Upper lobe of right lung (tissue), 1 donor: Measurements from ENCODE around the gene TSEN34. TPM values are rescaled to one million over a fixed set of nuclear protein-coding genes. Genes with fewer than 3 reads are reported as not detected.
"Not testable (repeated sequence)": the region's sequence is repeated elsewhere in the genome, so short reads cannot be mapped to it uniquely, and the experiment has no call there.

Source experiments
- ATAC-seq: fragments of 200-7000 bp; cut with Tn5 transposase; one replicate; pipeline ENCODE4 v1.9.1; 2020; ENCODE audit warnings: mild to moderate bottlenecking, moderate library complexity
- DNase-seq: peaks from one replicate; pipeline ENCODE4 v3.0.0-alpha.2; 2020
- H3K27ac ChIP-seq: fragments of 200-600 bp; one replicate; pipeline ENCODE4 v1.8.0; 2022
- H3K27me3 ChIP-seq: fragments of 200-600 bp; one replicate; pipeline ENCODE4 v1.8.0; 2022; ENCODE audit warnings: mild to moderate bottlenecking
- H3K36me3 ChIP-seq: fragments of 200-600 bp; one replicate; pipeline ENCODE4 v1.8.0; 2022
- H3K4me1 ChIP-seq: fragments of 200-600 bp; one replicate; pipeline ENCODE4 v1.8.0; 2022
- H3K4me3 ChIP-seq: fragments of 200-600 bp; one replicate; pipeline ENCODE4 v1.8.0; 2022; ENCODE audit warnings: mild to moderate bottlenecking
- H3K9me3 ChIP-seq: fragments of 200-600 bp; one replicate; pipeline ENCODE4 v1.8.0; 2022
- intact Hi-C: fragments of 100-400 bp; cut with DNase I; formaldehyde crosslinking; loops from one replicate; pipeline ENCODE4 v1.11.0; 2022
- total RNA-seq: library from RNA; stranded (reverse); fragmentation: NEBNext Ultra II Directional; extraction: Animal tissue kit (Norgen Biotek cat#: 25700); gene quantifications from one replicate; pipeline ENCODE4 v1.2.1, GENCODE V29; 2021
- TF ChIP-seq, protein P1 (sequence below): fragments of 200-600 bp; IDR thresholded peaks from one replicate; pipeline ENCODE4 v1.8.0; 2022; ENCODE audit warnings: antibody characterized with exemption
- donor health status: DM: no; HTN: yes; CAD: no; lungs with severe emphysema.

The TSEN34 gene
- total RNA-seq, 1 donor from 2014 or later = 34.7 TPM

DNA sequence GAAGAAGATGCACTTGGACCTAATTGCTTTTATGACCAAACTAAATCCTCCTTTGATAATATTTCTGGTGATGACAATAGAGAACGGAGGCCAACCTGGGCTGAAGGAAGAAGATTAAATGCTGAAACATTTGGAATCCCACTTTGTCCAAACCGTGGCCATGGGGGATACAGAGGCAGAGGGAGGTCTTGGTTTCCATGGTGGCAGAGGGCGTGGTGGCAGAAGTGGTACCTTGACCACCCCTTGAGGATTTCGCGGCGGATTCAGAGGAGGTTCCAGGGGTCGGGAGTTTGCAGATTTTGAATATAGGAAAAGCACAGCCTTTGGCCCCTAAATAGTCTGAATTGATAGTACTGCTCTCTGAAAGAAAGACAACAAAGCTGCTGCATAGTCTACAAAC, 38.9 kb downstream of the TSEN34 start:
- Histone ChIP-seq H3K36me3 (no peaks in the 10 kb centered on the region), H3K4me3 (no peak overlapping the region), H3K27me3 (no peaks in the 10 kb centered on the region), H3K9me3 (no peaks in the 10 kb centered on the region), H3K27ac (no peak overlapping the region), H3K4me1 (no peaks in the 10 kb centered on the region)
- intact Hi-C loops = loop anchor here (5.0 kb wide), 1 partner anchor 63 kb away; no protein-coding TSS in a partner anchor
- TF ChIP-seq, protein P1, sequence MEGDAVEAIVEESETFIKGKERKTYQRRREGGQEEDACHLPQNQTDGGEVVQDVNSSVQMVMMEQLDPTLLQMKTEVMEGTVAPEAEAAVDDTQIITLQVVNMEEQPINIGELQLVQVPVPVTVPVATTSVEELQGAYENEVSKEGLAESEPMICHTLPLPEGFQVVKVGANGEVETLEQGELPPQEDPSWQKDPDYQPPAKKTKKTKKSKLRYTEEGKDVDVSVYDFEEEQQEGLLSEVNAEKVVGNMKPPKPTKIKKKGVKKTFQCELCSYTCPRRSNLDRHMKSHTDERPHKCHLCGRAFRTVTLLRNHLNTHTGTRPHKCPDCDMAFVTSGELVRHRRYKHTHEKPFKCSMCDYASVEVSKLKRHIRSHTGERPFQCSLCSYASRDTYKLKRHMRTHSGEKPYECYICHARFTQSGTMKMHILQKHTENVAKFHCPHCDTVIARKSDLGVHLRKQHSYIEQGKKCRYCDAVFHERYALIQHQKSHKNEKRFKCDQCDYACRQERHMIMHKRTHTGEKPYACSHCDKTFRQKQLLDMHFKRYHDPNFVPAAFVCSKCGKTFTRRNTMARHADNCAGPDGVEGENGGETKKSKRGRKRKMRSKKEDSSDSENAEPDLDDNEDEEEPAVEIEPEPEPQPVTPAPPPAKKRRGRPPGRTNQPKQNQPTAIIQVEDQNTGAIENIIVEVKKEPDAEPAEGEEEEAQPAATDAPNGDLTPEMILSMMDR = no peak
- DNase-seq (no peak), ATAC-seq (no peak)

GRCh38 chr19:54231077-54231931, 40.2 kb downstream of the TSEN34 start:
- H3K4me1 ChIP-seq = no peaks in the 10 kb centered on the region
- H3K27ac ChIP-seq = no peak overlapping the region
- no peak overlapping the region for H3K4me3 ChIP-seq
- DNase-seq = peak; percentile 93
- no peaks in the 10 kb centered on the region for H3K27me3 ChIP-seq
- intact Hi-C loops = loop anchor here (5.0 kb wide), 1 partner anchor 64 kb away; no protein-coding TSS in a partner anchor
- no peaks in the 10 kb centered on the region for H3K9me3 ChIP-seq
- TF ChIP-seq, protein P1 = peak; percentile 95
- no peaks in the 10 kb centered on the region for H3K36me3 ChIP-seq
- ATAC-seq = peak; percentile 99

DNA sequence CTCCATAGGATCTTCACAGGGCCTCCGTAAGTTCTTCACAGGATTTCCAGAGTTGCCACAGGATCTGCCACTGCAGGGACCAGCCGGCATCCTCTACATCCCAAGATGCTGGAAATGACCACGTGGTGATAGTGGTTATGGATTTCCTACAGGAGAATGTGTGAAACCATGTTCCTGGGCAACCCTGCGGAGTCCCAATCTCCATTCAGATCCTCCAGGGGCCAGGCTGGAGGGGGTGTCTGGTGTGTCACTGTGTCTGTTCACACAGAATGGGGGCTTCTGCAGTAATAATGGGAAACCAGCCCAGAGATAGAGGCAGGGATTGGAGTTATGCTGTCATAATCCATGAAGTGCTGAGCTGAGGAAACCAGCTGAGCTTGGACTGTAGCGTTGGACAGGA, 42.8 kb downstream of the TSEN34 start:
- DNase-seq = no peak

DNA sequence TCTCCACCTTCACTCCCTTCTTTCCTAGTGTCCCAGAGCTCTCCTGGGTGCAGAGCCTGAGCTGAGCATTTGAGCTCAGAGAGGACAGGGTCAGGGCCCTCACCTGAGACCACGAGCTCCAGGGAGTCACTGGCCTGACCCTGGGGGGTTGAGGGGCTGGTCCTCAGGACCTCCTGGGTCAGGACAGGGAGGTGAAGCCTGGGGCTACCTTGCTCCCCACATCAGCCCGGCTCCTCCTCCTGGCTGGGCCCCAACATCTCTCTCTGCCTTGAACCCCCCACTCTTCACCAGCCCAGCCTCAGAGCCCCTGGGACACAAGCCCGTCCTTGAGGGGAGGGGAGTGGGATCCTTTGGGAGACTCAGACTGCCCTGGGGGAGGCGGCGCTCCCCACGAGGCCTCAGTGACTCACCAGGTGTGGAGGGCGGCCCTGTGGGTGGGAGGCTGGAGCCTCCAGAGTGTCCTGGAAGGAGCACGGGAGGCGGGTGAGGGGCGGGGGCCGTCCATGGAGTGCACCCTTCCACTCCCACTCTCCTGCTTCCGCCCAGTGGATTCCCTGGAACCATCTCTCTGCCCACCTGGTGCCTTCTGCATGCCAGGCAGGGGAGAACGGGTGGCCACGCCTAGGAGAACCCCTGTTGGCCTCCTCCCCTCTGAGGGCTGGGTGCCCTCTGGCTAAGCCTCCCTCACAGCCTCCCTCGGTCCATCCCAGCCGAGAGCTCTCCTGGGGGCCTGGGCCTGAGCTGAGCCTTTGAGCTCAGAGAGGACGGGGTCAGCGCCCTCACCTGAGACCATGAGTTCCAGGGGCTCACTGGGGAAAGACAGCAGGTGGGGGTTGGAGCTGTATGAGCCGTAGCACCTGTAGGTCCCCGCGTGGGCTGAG, 48.6 kb downstream of the TSEN34 start:
- H3K27me3 ChIP-seq, H3K9me3 ChIP-seq, H3K4me1 ChIP-seq, intact Hi-C loops, H3K27ac ChIP-seq, H3K36me3 ChIP-seq, H3K4me3 ChIP-seq: not testable (repeated sequence)
- ATAC-seq (peak; percentile 26), DNase-seq (peak; percentile 56)

More for the DNA sequence above, 42.8 kb downstream of the TSEN34 start:
- Histone ChIP-seq H3K9me3 (no peaks in the 10 kb centered on the region), H3K36me3 (no peaks in the 10 kb centered on the region), H3K27me3 (no peaks in the 10 kb centered on the region), H3K27ac (no peak overlapping the region), H3K4me3 (no peak overlapping the region), H3K4me1 (no peaks in the 10 kb centered on the region)
- ATAC-seq = no peak
- intact Hi-C loops = loop anchor here (5.0 kb wide), 1 partner anchor 67 kb away; no protein-coding TSS in a partner anchor
- TF ChIP-seq, protein P1 = no peak

- H3K36me3 ChIP-seq, ATAC-seq, H3K4me1 ChIP-seq, intact Hi-C loops, H3K9me3 ChIP-seq, H3K4me3 ChIP-seq, H3K27me3 ChIP-seq, H3K27ac ChIP-seq: not testable (repeated sequence)
- peak; percentile 29 for DNase-seq
Observed at GRCh38 chr19:54240372-54241336, 49.5 kb downstream of the TSEN34 start.

- ATAC-seq, H3K4me3 ChIP-seq, H3K27me3 ChIP-seq, H3K36me3 ChIP-seq, DNase-seq, intact Hi-C loops, H3K4me1 ChIP-seq, H3K9me3 ChIP-seq, H3K27ac ChIP-seq: not testable (repeated sequence)
Observed at GRCh38 chr19:54242234-54242633, 51.1 kb downstream of the TSEN34 start.

DNA sequence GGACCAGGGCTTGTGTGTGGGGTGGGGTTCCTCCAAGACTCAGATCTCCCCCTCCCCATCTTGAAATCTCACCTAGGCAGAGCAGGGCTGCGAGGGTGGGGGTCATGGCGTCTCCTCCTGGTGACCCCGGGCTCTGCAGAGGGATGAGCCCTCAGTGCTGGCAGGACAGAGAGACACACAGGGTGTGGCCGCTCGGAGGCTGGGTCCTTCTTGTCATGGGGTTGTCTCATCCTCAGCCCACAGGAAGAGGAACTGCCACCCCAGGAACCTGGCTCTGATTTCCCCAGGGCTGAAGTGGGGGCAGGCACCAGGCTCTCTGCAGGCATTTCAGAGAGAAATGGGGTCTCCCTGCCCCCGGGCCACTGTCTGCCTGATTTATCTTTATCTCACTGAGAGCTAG, 51.5 kb downstream of the TSEN34 start, which contains the start of gene LILRA6:
LILRA6 (minus strand) TSS at position 145 of the 400 bp plus-strand sequence.
- H3K27me3 ChIP-seq, H3K27ac ChIP-seq, H3K4me3 ChIP-seq, H3K9me3 ChIP-seq, intact Hi-C loops, H3K36me3 ChIP-seq, H3K4me1 ChIP-seq: not testable (repeated sequence)
- ATAC-seq (peak; percentile 93), DNase-seq (peak; percentile 69)

GRCh38 chr19:54243809-54244208, 52.7 kb downstream of the TSEN34 start:
- H3K4me3 ChIP-seq, DNase-seq, H3K9me3 ChIP-seq, H3K36me3 ChIP-seq, H3K27me3 ChIP-seq, H3K27ac ChIP-seq, ATAC-seq, H3K4me1 ChIP-seq, intact Hi-C loops: not testable (repeated sequence)
